Body of pancreas (tissue), 4 donors: ENCODE measurements around the gene FER. TPM values are rescaled to one million over a fixed set of nuclear protein-coding genes. Genes with fewer than 3 reads are reported as not detected.

Experiments used
- ATAC-seq: fragments of 150-250 bp; one replicate; pipeline ENCODE4 v1.9.1; 2016
- DNase-seq, 4 donors: peaks; one replicate each; pipeline ENCODE4 v3.0.0-alpha.2; 2019
- H3K27ac ChIP-seq, 4 donors: fragments of 200-600 bp; sonication (generic); 1 replicate in 3 of 4; 2 replicates in 1 of 4; pipeline versions ENCODE4 v1.5.1 to v1.6.1; 2016 to 2019; ENCODE audit warnings: mild to moderate bottlenecking in 1 of 4, mixed read lengths in 1 of 4, moderate library complexity in 1 of 4
- H3K27me3 ChIP-seq, 2 donors: fragments of 200-600 bp; sonication (generic); one replicate each; pipeline ENCODE4 v1.6.0; 2016; ENCODE audit warnings: mild to moderate bottlenecking in 1 of 2
- H3K36me3 ChIP-seq, 2 donors: fragments of 200-600 bp; sonication (generic); replicated peaks in 1 of 2; 2 replicates each; pipeline ENCODE4 v1.5.1; 2016; ENCODE audit warnings: low read depth in 2 of 2; ENCODE audit not compliant: insufficient read depth in 1 of 2
- H3K4me1 ChIP-seq: fragments of 200-600 bp; sonication (generic); one replicate; pipeline ENCODE4 v1.6.0; 2016
- H3K4me3 ChIP-seq, 2 donors: fragments of 200-600 bp; sonication (generic); 1 replicate in 1 of 2; 2 replicates in 1 of 2; pipeline ENCODE4 v1.5.1; 2016 to 2019
- H3K9me3 ChIP-seq, 3 donors: fragments of 200-600 bp; sonication (generic); 1 replicate in 2 of 3; 2 replicates in 1 of 3; pipeline ENCODE4 v1.5.1; 2016
- CTCF ChIP-seq, 7 experiments: fragments of 450-650 bp in 4 of 7; fragments of 200-600 bp in 3 of 7; sonication (generic) in 3 of 7; IDR thresholded peaks; one replicate each; pipeline ENCODE4 v1.5.1; 2016 to 2019; ENCODE audit warnings: antibody characterized with exemption in 7 of 7
- POLR2A ChIP-seq, 3 donors: fragments of 450-650 bp; IDR thresholded peaks; one replicate each; pipeline ENCODE4 v1.6.1; 2016; ENCODE audit warnings: antibody characterized with exemption in 3 of 3, mild to moderate bottlenecking in 2 of 3
- WGBS, 2 donors: methylation state at CpG; one replicate each; pipeline ENCODE4 v1.1.5; 2017; 5-methylcytosine and 5-hydroxymethylcytosine counted together
- intact Hi-C: fragments of 100-400 bp; cut with DNase I; formaldehyde crosslinking; loops from one replicate; pipeline ENCODE4 v1.15.1; 2023
- total RNA-seq, 2 donors: library from RNA; depleted of rRNA; stranded (reverse); fragments of >200 nt; gene quantifications; one replicate each; pipeline ENCODE4 v1.1.0, GENCODE V29; 2016

The FER gene
- total RNA-seq, 2 donors from 2014 or later, result 7.9 to 13.2 TPM

- H3K36me3 ChIP-seq, result no peaks in the 10 kb centered on the region
- H3K4me1 ChIP-seq, result no peaks in the 10 kb centered on the region
- no peaks in the 10 kb centered on the region for H3K9me3 ChIP-seq
- ATAC-seq (no peak), DNase-seq (no peak)
- H3K27ac ChIP-seq, result no peak overlapping the region
- 86 to 87% methylated on average over 8 of the region's 8 CpGs for WGBS, 2 donors
- no peak overlapping the region for H3K4me3 ChIP-seq
- no peaks in the 10 kb centered on the region for H3K27me3 ChIP-seq
- TF ChIP-seq CTCF (IDR thresholded peaks at IDR 0.05) (no peak), POLR2A (IDR thresholded peaks at IDR 0.05) (no peak)
- intact Hi-C loops, result no loop called here
Observed at GRCh38 chr5:108707141-108707540, 40.6 kb upstream of the FER start.

- H3K4me1 ChIP-seq, result no peaks in the 10 kb centered on the region
- H3K9me3 ChIP-seq, result no peaks in the 10 kb centered on the region
- TF ChIP-seq POLR2A (IDR thresholded peaks at IDR 0.05), result no peak
- no peak for TF ChIP-seq CTCF (IDR thresholded peaks at IDR 0.05)
- intact Hi-C loops, result no loop called here
- H3K27ac ChIP-seq, result no peak overlapping the region
- ATAC-seq (no peak), DNase-seq (no peak)
- no peak overlapping the region for H3K4me3 ChIP-seq
- H3K27me3 ChIP-seq, result no peaks in the 10 kb centered on the region
- 62 to 78% methylated on average over 3 of the region's 3 CpGs for WGBS, 2 donors
- H3K36me3 ChIP-seq, result no peaks in the 10 kb centered on the region
Observed at GRCh38 chr5:108711898-108712297, 35.8 kb upstream of the FER start.

- Histone ChIP-seq H3K27me3 (no peaks in the 10 kb centered on the region), H3K27ac (no peak overlapping the region), H3K9me3 (no peaks in the 10 kb centered on the region), H3K4me3 (no peak overlapping the region), H3K36me3 (no peaks in the 10 kb centered on the region), H3K4me1 (no peaks in the 10 kb centered on the region)
- DNase-seq (no peak), ATAC-seq (no peak)
- intact Hi-C loops, result no loop called here
- no peak for TF ChIP-seq POLR2A (IDR thresholded peaks at IDR 0.05)
- TF ChIP-seq CTCF (IDR thresholded peaks at IDR 0.05), result no peak
- WGBS, 2 donors, result 64 to 89% methylated on average over 3 of the region's 3 CpGs
Observed at GRCh38 chr5:108715408-108715807, 32.3 kb upstream of the FER start.

GRCh38 chr5:108720391-108720790, 27.3 kb upstream of the FER start:
- no peak for DNase-seq
- ATAC-seq, result no peak
- H3K9me3 ChIP-seq, result no peaks in the 10 kb centered on the region
- no peaks in the 10 kb centered on the region for H3K27me3 ChIP-seq
- no peak overlapping the region for H3K27ac ChIP-seq
- H3K4me3 ChIP-seq, result no peak overlapping the region
- H3K36me3 ChIP-seq, result no peaks in the 10 kb centered on the region
- intact Hi-C loops, result no loop called here
- TF ChIP-seq POLR2A (IDR thresholded peaks at IDR 0.05) (no peak), CTCF (IDR thresholded peaks at IDR 0.05) (no peak)
- H3K4me1 ChIP-seq, result no peaks in the 10 kb centered on the region

- H3K4me3 ChIP-seq, result no peak overlapping the region
- H3K27me3 ChIP-seq, result no peaks in the 10 kb centered on the region
- no peak for DNase-seq
- no peaks in the 10 kb centered on the region for H3K36me3 ChIP-seq
- no peak for ATAC-seq
- H3K4me1 ChIP-seq, result peaks cover 19% of the 10 kb centered on the region
- TF ChIP-seq CTCF (IDR thresholded peaks at IDR 0.05), result no peak
- no peak for TF ChIP-seq POLR2A (IDR thresholded peaks at IDR 0.05)
- H3K27ac ChIP-seq, result peak overlapping the region in 3 of 4 donors; percentile 85 to 94 (median 91)
- 65 to 70% methylated on average over 6 of the region's 6 CpGs for WGBS, 2 donors
- intact Hi-C loops, result no loop called here
- H3K9me3 ChIP-seq, result no peaks in the 10 kb centered on the region
Observed at GRCh38 chr5:108726446-108727235, 21.1 kb upstream of the FER start.
